Measurements from ENCODE around the gene GREM2. TPM values are rescaled to one million over a fixed set of nuclear protein-coding genes. Genes with fewer than 3 reads are reported as not detected.

Gene GREM2
- total RNA-seq, 1 experiment from 2014 or later, result not detected

DNA sequence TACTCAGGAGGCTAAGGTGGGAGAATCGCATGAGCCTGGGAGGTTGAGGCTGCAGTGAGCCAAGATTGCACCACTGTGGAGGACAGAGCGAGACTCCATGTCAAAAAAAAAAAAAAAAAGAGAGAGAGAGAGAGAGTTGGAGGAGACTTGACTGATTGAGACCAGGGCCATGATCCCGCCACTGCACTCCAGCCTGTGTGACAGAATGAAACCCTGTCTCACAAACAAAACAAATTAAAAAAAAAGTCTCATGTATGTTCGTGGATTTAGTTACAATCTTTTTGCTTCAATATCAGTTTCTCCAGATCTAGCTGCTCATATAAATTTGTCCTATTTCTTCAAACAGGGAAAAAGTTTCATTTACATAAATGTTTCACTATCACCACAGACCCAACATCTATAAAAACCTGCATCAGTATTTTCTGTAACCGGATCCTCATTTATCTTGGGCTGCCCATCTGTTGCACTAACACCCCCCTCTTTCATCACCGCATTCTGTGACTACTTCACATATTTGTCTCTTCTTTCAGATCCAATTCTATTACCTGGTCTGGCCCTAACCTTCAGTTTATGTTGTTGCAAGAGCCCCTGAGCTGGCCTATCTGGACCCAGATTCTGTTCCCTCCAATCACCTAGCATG, 127.0 kb downstream of the GREM2 start:
- Histone ChIP-seq H3K36me3 (ENCODE audit: low read depth, low read length) (no peaks in the 10 kb centered on the region), H3K9me3 (ENCODE audit: low read length) (no peaks in the 10 kb centered on the region), H3K4me3 (ENCODE audit: low read length) (no peak overlapping the region), H3K4me2 (ENCODE audit: low read length) (no peak overlapping the region), H3F3A (ENCODE audit: low read length, unreplicated experiment) (no peaks in the 10 kb centered on the region), H3K9me2 (replicated peaks; ENCODE audit: low read length) (no peaks in the 10 kb centered on the region), H3K27ac (ENCODE audit: low read length) (no peak overlapping the region), H3K4me1 (ENCODE audit: insufficient read depth, low read length) (no peaks in the 10 kb centered on the region), H3K79me2 (ENCODE audit: low read length) (no peaks in the 10 kb centered on the region), H2AFZ (ENCODE audit: low read length) (no peak overlapping the region), H3K9ac (ENCODE audit: low read length) (no peak overlapping the region), H3K27me3 (ENCODE audit: low read length) (no peaks in the 10 kb centered on the region), H4K20me1 (ENCODE audit: low read length) (no peaks in the 10 kb centered on the region)
- ChIA-PET POLR2A (ENCODE audit: unreplicated experiment) (interaction anchor here (0.8 kb wide), 1 partner anchor 249 kb away, joined by 5 read pairs; no protein-coding TSS in a partner anchor), CTCF (no interaction called here)
- TF ChIP-seq, protein P1, sequence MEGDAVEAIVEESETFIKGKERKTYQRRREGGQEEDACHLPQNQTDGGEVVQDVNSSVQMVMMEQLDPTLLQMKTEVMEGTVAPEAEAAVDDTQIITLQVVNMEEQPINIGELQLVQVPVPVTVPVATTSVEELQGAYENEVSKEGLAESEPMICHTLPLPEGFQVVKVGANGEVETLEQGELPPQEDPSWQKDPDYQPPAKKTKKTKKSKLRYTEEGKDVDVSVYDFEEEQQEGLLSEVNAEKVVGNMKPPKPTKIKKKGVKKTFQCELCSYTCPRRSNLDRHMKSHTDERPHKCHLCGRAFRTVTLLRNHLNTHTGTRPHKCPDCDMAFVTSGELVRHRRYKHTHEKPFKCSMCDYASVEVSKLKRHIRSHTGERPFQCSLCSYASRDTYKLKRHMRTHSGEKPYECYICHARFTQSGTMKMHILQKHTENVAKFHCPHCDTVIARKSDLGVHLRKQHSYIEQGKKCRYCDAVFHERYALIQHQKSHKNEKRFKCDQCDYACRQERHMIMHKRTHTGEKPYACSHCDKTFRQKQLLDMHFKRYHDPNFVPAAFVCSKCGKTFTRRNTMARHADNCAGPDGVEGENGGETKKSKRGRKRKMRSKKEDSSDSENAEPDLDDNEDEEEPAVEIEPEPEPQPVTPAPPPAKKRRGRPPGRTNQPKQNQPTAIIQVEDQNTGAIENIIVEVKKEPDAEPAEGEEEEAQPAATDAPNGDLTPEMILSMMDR (conservative IDR thresholded peaks at IDR 0.05; ENCODE audit: low read depth, low read length), result no peak
- no peak for TF ChIP-seq EZH2 (IDR thresholded peaks at IDR 0.05; ENCODE audit: low read length, unreplicated experiment)
- TF ChIP-seq EZH2phosphoT487 (IDR thresholded peaks at IDR 0.05; ENCODE audit: borderline replicate concordance, low read length), result no peak
- BruUV-seq (replicated peaks), result no TSS peak
- DNase-seq, result no peak
- intact Hi-C loops (cut with micrococcal nuclease), result no loop called here
- no peak for ATAC-seq

- no peaks in the 10 kb centered on the region for H3K9me2 ChIP-seq (replicated peaks; ENCODE audit: low read length)
- H3K4me3 ChIP-seq (ENCODE audit: low read length), result no peak overlapping the region
- H3K4me1 ChIP-seq (ENCODE audit: insufficient read depth, low read length), result no peaks in the 10 kb centered on the region
- intact Hi-C loops (cut with micrococcal nuclease), result no loop called here
- ATAC-seq, result no peak
- no TSS peak for BruUV-seq (replicated peaks)
- H2AFZ ChIP-seq (ENCODE audit: low read length), result no peak overlapping the region
- no peak overlapping the region for H3K9ac ChIP-seq (ENCODE audit: low read length)
- no peaks in the 10 kb centered on the region for H3F3A ChIP-seq (ENCODE audit: low read length, unreplicated experiment)
- DNase-seq, result no peak
- ChIA-PET POLR2A (ENCODE audit: unreplicated experiment) (no interaction called here), CTCF (no interaction called here)
- H3K9me3 ChIP-seq (ENCODE audit: low read length), result no peaks in the 10 kb centered on the region
- no peaks in the 10 kb centered on the region for H3K27me3 ChIP-seq (ENCODE audit: low read length)
- TF ChIP-seq, protein P1 (conservative IDR thresholded peaks at IDR 0.05; ENCODE audit: low read depth, low read length), result no peak
- TF ChIP-seq EZH2phosphoT487 (IDR thresholded peaks at IDR 0.05; ENCODE audit: borderline replicate concordance, low read length) (no peak), EZH2 (IDR thresholded peaks at IDR 0.05; ENCODE audit: low read length, unreplicated experiment) (no peak)
- no peak overlapping the region for H3K4me2 ChIP-seq (ENCODE audit: low read length)
- no peaks in the 10 kb centered on the region for H3K36me3 ChIP-seq (ENCODE audit: low read depth, low read length)
- H3K27ac ChIP-seq (ENCODE audit: low read length), result no peak overlapping the region
- H4K20me1 ChIP-seq (ENCODE audit: low read length), result no peaks in the 10 kb centered on the region
- no peaks in the 10 kb centered on the region for H3K79me2 ChIP-seq (ENCODE audit: low read length)
Observed at GRCh38 chr1:240478536-240478935, 133.4 kb downstream of the GREM2 start.

GRCh38 chr1:240475832-240476231, 136.1 kb downstream of the GREM2 start:
- no TSS peak for BruUV-seq (replicated peaks)
- intact Hi-C loops (cut with micrococcal nuclease), result no loop called here
- no peak overlapping the region for H3K27ac ChIP-seq (ENCODE audit: low read length)
- H3K36me3 ChIP-seq (ENCODE audit: low read depth, low read length), result no peaks in the 10 kb centered on the region
- DNase-seq (no peak), ATAC-seq (no peak)
- no peaks in the 10 kb centered on the region for H3K9me2 ChIP-seq (replicated peaks; ENCODE audit: low read length)
- no peaks in the 10 kb centered on the region for H4K20me1 ChIP-seq (ENCODE audit: low read length)
- no peaks in the 10 kb centered on the region for H3K79me2 ChIP-seq (ENCODE audit: low read length)
- no peaks in the 10 kb centered on the region for H3K4me1 ChIP-seq (ENCODE audit: insufficient read depth, low read length)
- no peak overlapping the region for H3K4me2 ChIP-seq (ENCODE audit: low read length)
- POLR2A ChIA-PET (ENCODE audit: unreplicated experiment), result no interaction called here
- no peak overlapping the region for H3K4me3 ChIP-seq (ENCODE audit: low read length)
- TF ChIP-seq EZH2 (IDR thresholded peaks at IDR 0.05; ENCODE audit: low read length, unreplicated experiment) (no peak), EZH2phosphoT487 (IDR thresholded peaks at IDR 0.05; ENCODE audit: borderline replicate concordance, low read length) (no peak)
- TF ChIP-seq, protein P1 (conservative IDR thresholded peaks at IDR 0.05; ENCODE audit: low read depth, low read length), result no peak
- no peaks in the 10 kb centered on the region for H3K27me3 ChIP-seq (ENCODE audit: low read length)
- H3K9me3 ChIP-seq (ENCODE audit: low read length), result no peaks in the 10 kb centered on the region
- CTCF ChIA-PET, result no interaction called here
- H3F3A ChIP-seq (ENCODE audit: low read length, unreplicated experiment), result no peaks in the 10 kb centered on the region
- H3K9ac ChIP-seq (ENCODE audit: low read length), result no peak overlapping the region
- no peak overlapping the region for H2AFZ ChIP-seq (ENCODE audit: low read length)
